Measurements from ENCODE around the gene MRPS10.
"Not testable (repeated sequence)": the region's sequence is repeated elsewhere in the genome, so short reads cannot be mapped to it uniquely, and the experiment has no call there.

MRPS10 gene

DNA sequence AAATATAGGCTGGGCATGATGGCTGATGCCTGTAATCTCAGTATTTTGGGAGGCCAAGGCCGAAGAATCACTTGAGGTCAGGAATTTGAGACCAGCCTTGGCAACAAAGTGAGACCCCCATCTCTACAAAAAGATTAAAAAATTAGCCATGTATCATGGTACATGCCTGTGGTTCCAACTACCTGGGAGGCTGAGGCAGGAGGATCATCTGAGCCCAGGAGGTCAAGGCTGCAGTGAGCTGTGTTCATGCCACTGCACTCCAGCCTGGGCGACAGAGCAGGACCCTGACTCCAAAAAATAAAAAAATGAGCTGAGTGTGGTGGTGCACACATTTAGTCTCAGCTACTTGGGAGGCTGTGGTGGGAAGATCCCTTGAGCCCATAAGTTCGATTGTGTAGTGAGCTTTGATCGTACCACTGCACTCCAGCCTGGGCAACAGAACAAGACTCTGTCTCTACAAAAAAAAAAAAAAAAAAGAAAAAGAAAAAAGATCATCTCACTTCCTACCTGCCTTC is 12.8 kb downstream of the MRPS10 start:
- no peak for DNase-seq

DNA sequence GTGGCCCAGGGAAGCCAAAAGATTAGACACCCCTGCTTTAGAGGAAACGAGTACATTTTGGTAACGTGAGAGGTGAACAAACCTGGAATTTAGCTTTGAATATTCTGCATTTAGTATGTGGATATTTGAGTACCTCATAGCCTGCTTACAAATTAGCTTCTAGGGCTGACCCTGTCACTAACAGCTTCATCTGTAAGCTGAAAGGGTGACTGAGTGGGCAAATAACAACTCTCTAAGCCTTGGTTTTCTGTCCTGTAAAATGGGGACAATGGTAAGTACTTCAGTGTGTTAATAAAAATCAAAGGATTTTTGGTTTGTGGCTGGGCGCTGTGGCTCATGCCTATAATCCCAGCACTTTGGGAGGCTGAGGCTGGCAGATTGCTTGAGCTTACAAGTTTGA is 14.5 kb downstream of the MRPS10 start:
- no peak for DNase-seq

DNA sequence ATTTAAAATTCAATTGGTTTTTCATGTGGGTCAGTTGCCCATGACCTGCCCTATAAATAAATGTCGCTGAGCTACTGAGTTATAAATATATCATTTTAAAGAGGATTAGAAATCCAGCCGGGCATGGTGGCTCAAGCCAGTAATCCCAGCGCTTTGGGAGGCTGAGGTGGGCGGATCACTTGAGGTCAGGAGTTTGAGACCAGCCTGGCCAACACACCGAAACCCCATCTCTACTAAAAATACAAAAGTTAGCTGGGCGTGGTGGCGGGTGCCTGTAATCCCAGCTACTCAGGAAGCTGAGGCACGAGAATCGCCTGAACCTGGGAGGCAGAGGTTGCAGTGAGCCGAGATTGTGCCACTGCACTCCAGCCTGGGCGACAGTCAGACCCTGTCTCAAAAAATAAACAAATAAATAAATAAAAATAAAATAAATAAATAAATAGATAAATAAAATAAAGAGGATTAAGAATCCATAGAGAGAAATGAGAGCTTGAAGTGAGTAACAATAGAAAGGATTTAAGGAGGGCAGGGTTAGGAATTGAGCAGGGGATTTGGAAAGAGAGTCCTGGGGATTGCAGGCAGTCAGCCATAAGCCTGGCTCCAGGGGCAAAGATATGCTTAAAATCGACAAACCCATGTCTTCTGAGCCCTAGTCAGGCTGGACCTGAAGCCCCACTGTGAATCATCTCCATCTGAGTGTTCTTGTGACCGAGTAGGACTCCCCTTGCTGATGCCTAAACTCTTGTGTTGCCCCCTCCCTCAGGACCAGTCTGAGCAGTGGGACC is 15.3 kb downstream of the MRPS10 start:
- DNase-seq: not testable (repeated sequence)

DNA sequence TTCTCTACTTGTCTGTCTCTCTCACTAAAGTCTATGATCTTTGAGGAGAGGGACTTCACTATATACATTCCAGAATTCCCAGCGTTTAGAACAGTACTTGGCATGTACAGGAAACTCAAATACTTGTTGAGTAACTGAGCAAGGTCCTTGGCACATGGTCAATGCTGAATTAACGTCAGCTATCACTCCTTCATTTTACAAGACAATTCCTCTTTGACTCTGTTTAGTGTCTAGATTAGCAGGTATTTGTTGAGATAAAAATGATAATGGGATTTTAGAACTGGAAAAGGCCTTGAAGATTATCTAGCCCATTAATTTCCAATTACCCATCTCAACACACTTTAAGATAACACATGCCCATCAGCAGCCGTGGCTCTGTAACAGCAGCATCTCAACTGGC is 16.3 kb downstream of the MRPS10 start:
- DNase-seq: no peak

DNA sequence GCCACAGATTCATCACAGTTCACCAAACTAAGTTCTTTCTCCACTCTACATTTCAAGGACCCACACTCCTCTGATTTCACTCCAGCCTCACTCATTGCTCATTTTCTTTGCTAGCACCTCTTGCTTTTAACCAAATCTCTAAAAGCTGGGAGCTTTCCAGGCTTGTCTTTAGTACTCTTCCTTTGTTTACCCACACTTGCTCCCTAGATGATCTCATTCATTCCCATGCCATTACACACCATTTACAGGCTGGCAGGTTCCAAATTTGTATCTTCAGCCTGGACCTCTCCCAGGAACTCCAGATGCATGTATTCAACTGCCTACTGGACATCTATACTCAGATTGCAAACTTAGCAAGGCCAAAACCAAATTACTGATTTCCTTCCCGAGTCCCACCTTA is 17.6 kb downstream of the MRPS10 start:
- DNase-seq: no peak

DNA sequence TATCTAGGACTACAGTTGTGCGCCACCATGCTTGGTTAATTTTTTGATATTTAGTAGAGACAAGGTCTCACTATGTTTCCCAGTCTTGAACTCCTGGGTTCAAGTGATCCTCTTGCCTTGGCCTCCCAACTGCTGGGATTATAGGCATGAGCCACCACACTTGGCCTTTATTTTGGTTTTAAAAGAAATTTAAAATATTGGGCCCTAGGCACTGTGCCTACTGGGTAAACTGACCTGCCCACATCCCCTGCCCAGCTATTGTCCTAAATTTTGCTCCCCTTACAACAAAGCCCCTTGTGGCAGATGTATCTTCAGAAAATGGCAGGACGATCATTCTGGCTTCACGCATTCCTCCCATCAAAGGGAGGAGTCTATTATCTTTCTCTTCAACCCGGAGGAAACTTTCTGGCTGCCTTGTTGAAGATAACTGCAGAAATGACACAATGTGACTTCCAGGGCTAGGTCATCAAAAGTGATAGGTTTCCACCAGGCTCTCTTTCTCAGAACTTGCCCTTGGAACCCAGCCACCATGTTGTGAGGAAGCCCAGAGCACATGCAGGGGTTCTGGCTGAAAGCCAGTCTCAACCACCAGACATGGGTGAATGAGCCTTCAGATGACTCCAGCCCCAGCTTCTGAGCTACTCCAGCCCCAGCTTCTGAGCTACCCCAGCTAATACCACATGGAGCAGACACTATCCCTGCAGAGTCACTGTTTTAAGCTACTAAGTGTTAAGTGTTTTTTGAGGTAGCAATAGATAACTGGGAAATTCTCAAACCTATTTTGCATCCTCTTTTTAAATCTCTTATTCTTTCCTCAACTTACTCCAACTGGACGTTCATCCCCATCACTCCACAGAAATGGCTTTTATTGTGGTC is 18.3 kb downstream of the MRPS10 start:
- no peak for DNase-seq

DNA sequence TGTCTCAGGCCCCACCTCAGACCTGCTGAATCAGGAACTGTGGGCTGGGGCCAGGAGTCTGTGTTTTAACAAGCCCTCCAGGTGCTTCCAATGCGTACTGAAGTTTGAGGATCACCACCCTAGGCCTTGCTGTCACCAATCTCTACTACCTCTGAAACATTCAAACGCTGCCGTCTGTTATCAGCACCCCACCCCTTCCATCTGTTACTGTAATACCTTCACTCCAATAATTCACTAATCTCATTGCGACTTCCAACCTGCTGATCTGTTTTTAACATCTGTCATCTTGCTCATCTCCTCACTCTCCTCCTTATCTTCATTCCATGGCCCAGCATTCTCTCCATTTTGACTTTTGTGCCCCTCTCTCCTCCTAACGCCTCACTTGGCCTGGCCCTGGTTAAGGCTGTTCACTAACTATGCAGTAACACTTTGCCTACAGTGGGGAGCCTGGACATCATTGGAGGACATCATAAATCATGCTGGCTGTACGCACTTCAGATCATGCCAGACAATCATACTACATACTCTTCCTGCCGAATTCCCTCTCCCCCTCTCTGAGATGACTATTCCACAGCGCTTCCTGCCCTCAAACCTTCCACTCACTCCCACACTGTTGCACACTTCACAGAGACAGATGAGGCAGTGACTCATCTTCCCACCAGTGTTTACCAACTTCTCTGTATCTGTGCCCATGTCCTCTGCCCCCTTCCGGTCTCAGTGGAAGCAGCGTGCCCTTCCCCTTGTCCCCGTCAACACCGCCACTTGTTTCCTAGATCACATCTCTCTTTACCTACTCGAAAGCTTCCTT is 19.9 kb downstream of the MRPS10 start:
- no peak for DNase-seq

DNA sequence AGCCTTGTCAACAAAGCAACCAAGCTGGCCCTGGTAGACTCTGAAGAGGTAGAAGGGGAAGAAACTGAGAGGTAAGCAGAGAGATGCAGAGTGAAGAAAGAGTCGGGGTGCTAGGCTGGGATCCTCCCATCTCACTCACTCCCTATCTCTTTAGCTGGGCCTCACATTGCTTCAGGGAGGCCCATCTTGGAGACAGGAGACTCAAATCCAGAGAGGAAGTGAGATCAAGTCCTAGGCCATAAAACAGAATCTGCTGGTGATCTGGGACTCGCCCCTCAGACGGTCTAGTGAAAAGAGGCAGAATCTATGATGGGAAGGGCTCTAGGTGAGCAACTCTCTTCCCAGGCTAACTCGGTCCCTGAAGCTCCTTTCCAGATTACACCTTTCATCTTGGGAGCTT is 22.2 kb downstream of the MRPS10 start:
- no peak for DNase-seq

DNA sequence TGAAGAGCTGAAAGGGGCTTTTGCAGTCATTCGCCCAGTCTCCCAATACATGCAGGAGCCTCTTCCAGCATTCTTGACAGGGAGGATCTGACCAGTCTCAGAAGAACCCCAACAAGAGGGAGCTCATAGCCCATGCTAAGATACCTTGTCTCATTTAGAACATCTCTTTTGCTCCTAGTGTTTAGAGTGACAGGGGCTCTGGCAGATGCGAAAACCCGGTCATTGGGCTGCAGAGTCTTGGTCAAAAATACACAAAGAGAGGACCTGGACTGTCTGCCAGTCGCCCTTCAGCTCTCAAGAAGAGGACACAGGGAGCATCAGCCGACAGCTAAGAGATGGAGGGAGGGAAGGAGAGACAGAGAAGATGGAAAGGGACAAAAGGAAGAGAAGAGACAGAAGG is 23.6 kb downstream of the MRPS10 start:
- DNase-seq: no peak

DNA sequence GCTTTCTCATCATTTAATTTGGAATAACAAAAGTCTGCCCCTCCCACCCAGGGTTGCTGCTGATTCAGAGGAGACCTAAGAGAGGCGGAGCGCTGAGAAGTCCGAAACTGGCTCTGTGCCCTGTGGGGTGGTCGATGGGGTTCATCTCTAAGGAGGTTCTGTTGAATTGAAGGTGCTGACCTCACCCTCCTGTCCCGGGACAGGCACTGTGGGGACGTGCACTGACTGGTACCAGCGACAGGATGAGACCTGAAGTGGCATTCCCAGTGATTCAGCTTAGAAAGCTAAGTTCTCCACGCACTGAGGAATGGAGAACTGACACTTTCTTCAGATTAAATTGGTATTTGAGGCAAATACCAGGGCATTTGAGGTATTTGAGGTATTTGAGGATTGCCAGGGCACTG is 24.2 kb downstream of the MRPS10 start:
- no peak for DNase-seq

DNA sequence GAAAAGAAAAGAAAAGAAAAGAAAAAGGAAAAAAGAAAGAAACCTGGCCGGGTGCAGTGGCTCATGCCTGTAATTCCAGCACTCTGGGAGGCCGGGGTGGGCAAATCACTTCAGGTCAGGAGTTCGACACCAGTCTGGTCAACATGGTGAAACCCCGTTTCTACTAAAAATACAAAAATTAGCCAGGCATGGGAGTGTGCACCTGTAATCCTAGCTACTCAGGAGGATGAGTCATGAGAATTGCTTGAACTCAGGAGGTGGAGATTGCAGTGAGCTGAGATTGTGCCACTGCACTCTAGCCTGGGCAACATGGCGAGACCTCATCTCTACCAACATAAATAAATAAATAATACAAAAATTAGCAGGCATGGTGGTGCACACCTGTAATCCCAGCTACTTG is 25.3 kb downstream of the MRPS10 start:
- DNase-seq: not testable (repeated sequence)

DNA sequence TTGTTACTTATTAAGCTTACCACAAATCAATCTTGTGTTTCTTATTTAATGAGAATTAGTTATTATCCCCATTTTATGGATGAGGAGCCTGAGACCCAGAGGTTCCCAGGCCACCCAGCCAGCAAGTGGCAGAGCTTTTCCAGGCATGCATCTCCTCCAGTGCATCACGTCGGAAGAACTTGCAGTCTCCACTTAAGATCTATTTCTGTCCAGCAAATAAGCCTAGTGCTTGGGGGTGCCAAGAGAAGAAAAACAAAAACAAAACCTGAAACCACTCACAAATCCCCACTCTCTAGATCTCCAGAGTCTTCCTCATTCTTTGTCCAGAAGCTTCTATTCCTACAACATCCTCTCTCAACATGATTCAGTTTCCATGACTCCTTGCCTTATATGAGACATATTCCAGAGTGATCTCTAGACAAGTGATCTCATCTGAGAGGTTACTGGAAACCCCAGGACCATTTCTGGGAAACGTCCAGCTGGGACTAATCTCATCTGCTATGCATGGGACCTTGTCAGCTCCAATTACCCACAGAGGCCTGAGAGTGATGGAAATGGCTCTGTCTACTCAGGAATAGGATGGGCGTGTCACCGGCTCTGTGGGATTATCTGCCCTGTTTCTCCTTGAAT is 27.0 kb downstream of the MRPS10 start:
- DNase-seq: no peak

DNA sequence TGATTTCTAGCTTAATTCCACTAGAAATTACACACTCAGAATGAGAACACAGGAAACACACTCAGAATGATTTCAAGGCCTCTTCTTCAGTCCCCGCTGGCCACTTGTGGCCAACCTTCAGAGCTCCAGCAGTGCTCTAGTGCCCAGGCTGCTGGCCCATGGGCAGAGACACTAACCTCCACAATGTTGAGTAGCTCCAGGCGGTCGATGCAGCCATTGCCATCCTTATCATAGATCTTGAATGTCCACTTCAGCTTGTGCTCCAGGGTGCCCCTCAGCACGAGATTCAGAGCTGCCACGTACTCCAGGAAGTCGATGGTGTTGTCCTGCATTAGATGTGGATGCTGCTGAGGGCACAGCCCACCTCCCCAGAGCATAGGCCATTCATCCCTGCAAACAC is 29.3 kb downstream of the MRPS10 start:
- DNase-seq: no peak

DNA sequence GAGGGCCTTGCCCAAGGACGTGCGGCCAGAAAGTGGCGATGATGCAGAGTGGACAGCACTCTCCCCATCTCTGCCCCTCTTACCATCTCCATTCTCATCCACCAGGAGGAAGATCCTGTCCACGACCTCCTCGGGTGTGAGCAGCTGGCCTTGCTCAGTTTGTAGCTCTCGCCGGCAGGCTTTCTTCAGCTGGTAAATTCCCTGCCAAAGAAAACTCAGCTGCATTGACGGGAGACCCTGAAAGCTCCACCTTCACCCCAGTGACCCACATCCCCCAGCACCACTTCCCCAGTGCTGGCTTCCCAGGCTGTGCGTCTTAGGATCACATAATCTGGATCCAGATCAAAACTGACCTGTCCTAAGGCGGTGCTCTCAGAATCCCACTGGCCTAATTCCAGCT is 32.1 kb downstream of the MRPS10 start:
- no peak for DNase-seq

DNA sequence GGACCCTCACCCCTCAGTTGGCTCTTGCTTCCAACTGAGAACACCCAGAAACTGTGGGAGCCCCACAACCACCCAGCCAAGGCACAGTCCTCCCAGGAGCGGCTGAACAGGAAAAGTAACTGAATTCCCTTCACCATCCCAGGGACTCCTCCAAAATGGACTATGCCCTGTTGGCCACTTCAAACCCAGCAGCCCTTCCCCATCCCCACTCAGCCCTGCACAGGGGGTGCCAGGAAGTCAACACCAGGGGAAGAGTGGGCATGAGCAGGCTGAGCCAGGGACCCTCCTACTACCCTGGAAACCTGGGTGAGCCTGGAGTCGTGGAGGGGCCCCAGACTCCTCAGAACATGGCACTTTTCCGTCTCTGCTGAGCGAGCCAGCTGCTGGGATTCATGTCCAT is 33.2 kb downstream of the MRPS10 start:
- DNase-seq: no peak

DNA sequence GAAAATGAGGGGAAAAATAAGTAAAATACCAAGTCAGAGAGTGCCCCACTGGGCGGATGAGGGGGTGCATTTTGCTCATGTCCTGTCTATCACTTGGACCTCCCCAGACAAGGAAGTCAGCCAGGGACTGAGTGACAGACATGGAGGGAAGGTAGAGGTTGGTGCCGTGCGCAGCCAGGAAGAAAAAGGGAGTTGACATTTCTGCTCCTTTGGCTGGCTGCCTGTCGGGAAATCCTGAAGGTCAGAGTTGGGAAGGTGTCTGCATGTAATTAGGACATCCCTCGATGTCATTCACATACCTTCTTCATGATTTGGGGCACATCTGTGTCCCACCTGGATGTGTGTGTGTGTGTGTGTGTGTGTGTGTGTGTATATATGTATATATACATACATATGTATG is 35.6 kb downstream of the MRPS10 start:
- DNase-seq: no peak

DNA sequence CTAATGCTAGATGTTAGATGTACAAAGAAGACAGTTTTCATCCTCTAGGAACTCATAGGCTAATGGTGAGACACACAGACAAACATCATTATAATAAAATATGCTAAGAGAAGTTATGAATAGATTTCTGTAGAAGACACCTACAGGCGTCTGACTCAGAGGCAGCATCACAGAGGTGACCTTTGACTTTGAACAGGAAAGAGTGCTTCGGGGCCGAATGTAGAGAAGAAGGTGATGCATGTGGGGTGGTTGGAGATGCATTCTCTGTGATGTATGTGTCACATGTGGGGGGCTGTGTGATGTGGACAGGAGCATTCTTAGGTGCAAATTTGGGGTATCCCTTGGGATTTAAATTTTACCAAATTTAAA is 37.7 kb downstream of the MRPS10 start:
- no peak for DNase-seq

DNA sequence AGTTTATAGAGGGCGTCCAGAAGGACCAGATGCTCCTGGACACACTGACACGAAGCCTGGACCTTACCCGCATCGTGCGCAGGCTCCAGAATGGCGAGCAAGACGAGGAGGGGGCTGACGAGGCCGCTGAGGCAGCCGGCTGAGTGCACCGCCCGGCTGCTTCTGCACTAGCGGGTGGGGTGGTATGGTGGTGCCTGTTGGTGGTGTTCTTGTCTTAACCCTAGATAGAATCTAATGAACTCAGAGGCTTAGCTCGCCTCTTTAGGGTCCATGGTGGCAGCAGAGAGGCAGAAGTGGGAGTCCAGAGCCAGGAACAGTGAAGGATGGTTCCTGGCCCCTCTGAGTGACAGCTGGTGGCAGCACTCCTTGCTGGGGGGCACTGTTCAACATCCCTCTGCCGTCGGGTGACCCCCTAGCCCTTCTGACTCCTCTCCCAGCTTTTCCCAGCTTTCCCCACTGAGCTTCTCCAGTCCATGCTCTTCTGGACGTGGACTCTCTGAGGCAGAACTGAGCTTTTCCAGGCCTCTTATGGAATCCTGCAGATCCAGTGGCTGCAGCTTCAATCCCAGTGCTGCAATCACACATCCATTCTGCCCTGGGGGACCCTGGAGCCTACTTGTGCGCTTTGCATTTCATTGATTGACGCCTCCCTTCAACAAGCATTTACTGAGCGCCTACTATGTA is 38.3 kb downstream of the MRPS10 start:
- DNase-seq: no peak

DNA sequence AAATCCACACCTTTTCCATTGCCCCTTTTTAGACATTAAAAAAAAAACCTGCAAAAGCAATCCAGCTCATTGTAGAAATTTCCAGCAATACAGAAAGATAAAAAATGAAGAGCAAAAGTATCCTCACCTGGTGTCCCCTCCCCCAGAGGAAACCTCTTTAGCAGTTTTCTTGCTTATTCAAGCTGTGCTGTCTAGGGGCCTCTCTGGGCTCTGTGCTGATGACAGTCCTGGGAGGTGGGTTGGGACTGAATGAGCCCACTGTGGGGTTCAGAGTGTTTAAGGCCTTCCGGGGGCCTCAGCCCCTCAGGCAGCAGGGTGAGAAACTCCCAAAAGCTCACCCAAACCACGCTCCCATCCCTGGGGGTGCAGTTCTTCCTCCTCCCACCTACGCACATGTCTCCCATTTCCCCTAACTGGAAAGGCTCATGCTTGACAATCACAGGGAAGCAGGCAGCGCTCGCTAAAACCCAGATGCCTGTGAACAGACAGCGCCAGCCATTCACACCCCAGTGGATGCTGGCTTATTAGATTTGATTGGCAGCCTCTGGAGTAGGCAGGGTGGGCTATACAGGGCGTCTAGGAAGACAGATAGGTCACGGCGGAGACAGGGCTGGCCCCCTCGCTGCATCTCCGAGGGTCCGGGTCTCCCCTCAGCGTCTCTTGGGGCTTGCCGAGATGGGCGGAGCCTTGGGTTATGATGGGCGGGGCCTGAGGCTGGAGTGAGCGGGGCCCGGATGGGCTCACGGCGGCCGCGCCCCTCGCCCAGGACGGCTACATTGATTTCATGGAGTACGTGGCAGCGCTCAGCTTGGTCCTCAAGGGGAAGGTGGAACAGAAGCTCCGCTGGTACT is 39.9 kb downstream of the MRPS10 start:
- DNase-seq: peak; percentile 65

DNA sequence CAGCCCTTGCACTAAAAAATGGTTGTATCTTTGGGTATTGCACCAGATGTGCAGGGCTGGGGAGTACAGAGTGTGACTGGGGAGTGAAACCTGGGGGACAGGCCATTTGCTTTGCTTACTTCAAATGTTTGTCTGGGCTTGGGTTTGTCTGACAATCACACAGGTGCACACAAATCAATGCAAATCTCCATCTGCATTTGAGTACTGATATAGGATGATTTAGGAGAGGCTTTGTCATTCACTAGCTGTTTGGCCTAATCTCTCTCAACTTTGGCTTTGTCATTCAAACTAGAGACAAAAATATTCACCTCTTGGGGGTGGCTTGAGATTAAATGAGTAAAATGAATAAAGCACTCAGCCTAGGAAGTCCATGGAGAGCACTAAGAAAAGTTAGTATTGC is 40.7 kb downstream of the MRPS10 start:
- no peak for DNase-seq

DNA sequence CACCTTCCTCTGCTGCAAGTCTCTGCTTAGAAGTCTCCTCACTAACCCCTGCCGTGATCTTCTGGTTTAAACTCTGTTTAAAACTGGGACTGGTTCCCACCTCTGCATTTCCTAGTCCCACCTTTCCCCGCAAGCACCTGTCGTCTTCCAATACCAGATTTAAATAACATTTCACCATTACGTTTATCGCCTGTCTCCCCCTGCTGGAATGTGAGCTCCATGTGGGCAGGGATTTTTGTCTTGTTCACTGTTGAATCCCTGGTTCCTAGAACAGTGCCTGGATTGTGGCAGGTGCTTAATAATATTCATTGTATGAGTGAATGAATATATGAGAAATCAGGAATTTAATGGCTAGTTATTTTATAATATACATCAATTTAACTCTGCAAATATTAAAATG is 41.8 kb downstream of the MRPS10 start:
- no peak for DNase-seq
